ENCODE measurements around the gene ZNF175.

ZNF175 gene

GRCh38 chr19:51570962-51571575 lies at the start of gene ZNF175:
ZNF175 (plus strand) TSS chr19:51571283; CDS start chr19:51573330, 2,047 bp downstream.
- peak; percentile 88 to 91 for DNase-seq

- DNase-seq, result no peak
These were observed 49.7 kb upstream of the ZNF175 start for GRCh38 chr19:51521357-51521756.

- DNase-seq, result no peak
These were observed 49.3 kb upstream of the ZNF175 start for GRCh38 chr19:51521781-51522180.

GRCh38 chr19:51524666-51525264 lies 46.3 kb upstream of the ZNF175 start:
- no peak for DNase-seq

- DNase-seq, result no peak
These were observed 45.4 kb upstream of the ZNF175 start for GRCh38 chr19:51525651-51526050.

GRCh38 chr19:51529301-51529700 lies 41.8 kb upstream of the ZNF175 start:
- DNase-seq, result no peak

GRCh38 chr19:51530616-51531015 lies 40.5 kb upstream of the ZNF175 start:
- no peak for DNase-seq

GRCh38 chr19:51531349-51532315 lies 39.5 kb upstream of the ZNF175 start, which contains the start of gene SIGLEC6:
SIGLEC6 (minus strand) TSS chr19:51531670; CDS start chr19:51531648, 22 bp downstream.
- peak in 1 of 2 donors; percentile 16 for DNase-seq

- DNase-seq, result no peak
These were observed 35.5 kb upstream of the ZNF175 start for GRCh38 chr19:51535535-51535934.

- DNase-seq, result no peak
These were observed 31.2 kb upstream of the ZNF175 start for GRCh38 chr19:51539821-51540366.

GRCh38 chr19:51541458-51542357 lies 29.4 kb upstream of the ZNF175 start:
- DNase-seq, result no peak

GRCh38 chr19:51542699-51543098 lies 28.4 kb upstream of the ZNF175 start:
- DNase-seq, result no peak

GRCh38 chr19:51544038-51544437 lies 27.0 kb upstream of the ZNF175 start:
- no peak for DNase-seq

- DNase-seq, result no peak
These were observed 24.9 kb upstream of the ZNF175 start for GRCh38 chr19:51546107-51546649.

- no peak for DNase-seq
These were observed 24.3 kb upstream of the ZNF175 start for GRCh38 chr19:51546650-51547396.

GRCh38 chr19:51547397-51548212 lies 23.5 kb upstream of the ZNF175 start:
- DNase-seq, result no peak

- DNase-seq, result no peak
These were observed 22.9 kb upstream of the ZNF175 start for GRCh38 chr19:51548213-51548651.

GRCh38 chr19:51548891-51549305 lies 22.2 kb upstream of the ZNF175 start:
- no peak for DNase-seq

GRCh38 chr19:51549533-51550324 lies 21.4 kb upstream of the ZNF175 start:
- DNase-seq, result no peak

Data from stimulated activated CD4-positive, alpha-beta T cell treated with anti-CD3 and anti-CD28 coated beads, Interleukin-2, amount 100 ng/mL, for 24 hours (primary cell).